ENCODE measurements around the gene ATP13A3. TPM values are rescaled to one million over a fixed set of nuclear protein-coding genes. Genes with fewer than 3 reads are reported as not detected.

ATP13A3 gene
- total and polyA plus RNA-seq, 9 of the 15 experiments (the other 6 are each of a cell fraction or from before 2014, with no cell fraction given) = 16.6 to 135 (median 86.6) TPM

- TF ChIP-seq AFF1 (IDR thresholded peaks at IDR 0.05; ENCODE audit: low read depth in 1 of 2, partially characterized antibody in 2 of 2) (no peak), ZNF518B (CRISPR knock-in tag; IDR thresholded peaks at IDR 0.05) (no peak)
Observed at GRCh38 chr3:194399166-194399565, 87.6 kb downstream of the ATP13A3 start, which contains the start of gene GP5 (continued).
